Left renal cortex interstitium (tissue), 4 donors: Measurements from ENCODE around the gene ZNF358. TPM values are rescaled to one million over a fixed set of nuclear protein-coding genes. Genes with fewer than 3 reads are reported as not detected.

Experiments
- DNase-seq, 4 donors: peaks; one replicate each; pipeline ENCODE4 v3.0.0-alpha.2; 2013; ENCODE audit warnings: low read depth in 4 of 4, low spot score in 2 of 4, missing footprints in 1 of 4
- polyA plus RNA-seq, 4 donors: library from polyadenylated mRNA; unstranded; fragments of 120-200 nt; gene quantifications; one replicate each; pipeline ENCODE4 v1.2.1, GENCODE V29; 2013; ENCODE audit not compliant: insufficient read length in 4 of 4

The ZNF358 gene
- polyA plus RNA-seq, 4 donors, result 33.2 to 76.0 (median 60.3) TPM

GRCh38 chr19:7554565-7554964 is 38.7 kb downstream of the ZNF358 start:
- DNase-seq, result no peak

DNA sequence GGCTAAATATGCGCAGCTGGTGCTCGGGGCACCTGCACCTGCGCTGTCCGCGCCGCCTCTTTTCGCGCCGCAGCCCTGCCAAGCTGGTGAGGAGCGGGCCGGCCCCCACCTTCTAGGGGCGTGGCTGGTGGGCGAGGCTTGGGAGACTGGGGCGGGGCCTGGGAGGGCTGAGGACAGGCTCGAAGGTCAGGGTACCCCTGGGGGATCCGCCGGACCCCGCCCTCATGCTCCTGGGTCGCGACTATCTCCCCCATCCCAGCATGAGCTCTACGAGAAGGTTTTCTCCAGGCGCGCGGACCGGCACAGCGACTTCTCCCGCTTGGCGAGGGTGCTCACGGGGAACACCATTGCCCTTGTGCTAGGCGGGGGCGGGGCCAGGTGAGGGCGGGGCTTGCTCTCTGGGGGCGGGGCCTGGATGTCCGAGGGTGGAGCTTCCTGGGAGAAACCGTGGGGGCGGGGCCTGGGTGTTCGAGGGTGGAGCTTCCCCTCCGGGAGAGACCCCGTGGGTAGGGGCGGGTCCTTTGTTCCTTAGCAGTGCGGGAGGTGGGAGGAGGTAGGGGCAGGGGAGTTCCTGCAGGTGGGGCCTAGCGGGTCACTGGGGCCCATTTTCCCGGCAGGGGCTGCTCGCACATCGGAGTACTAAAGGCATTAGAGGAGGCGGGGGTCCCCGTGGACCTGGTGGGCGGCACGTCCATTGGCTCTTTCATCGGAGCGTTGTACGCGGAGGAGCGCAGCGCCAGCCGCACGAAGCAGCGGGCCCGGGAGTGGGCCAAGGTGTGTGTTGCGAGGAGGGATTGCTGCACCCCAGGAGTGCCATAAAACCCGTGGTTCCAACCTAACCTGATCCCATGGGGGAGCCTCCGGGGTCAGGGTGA is 39.3 kb downstream of the ZNF358 start:
- no peak for DNase-seq

GRCh38 chr19:7556696-7557315 is 40.9 kb downstream of the ZNF358 start:
- DNase-seq, result no peak

- DNase-seq, result no peak
These were observed 42.8 kb downstream of the ZNF358 start for GRCh38 chr19:7558667-7559066.

- DNase-seq, result no peak
These were observed 43.2 kb downstream of the ZNF358 start for GRCh38 chr19:7559102-7559501.

- no peak for DNase-seq
These were observed 44.4 kb downstream of the ZNF358 start for GRCh38 chr19:7560255-7560654.

DNA sequence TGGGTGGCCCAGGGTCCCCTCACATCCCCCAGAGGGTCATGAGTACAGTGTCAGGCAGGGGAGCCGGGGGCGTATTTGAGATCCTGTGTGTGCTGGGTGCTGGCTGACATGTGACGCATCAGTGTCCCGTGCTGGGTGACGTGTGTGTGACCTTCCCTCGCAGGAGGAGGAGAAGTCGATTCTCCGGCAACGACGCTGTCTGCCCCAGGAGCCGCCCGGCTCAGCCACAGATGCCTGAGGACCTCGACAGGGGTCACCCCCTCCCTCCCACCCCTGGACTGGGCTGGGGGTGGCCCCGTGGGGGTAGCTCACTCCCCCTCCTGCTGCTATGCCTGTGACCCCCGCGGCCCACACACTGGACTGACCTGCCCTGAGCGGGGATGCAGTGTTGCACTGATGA is 45.4 kb downstream of the ZNF358 start:
- no peak for DNase-seq

DNA sequence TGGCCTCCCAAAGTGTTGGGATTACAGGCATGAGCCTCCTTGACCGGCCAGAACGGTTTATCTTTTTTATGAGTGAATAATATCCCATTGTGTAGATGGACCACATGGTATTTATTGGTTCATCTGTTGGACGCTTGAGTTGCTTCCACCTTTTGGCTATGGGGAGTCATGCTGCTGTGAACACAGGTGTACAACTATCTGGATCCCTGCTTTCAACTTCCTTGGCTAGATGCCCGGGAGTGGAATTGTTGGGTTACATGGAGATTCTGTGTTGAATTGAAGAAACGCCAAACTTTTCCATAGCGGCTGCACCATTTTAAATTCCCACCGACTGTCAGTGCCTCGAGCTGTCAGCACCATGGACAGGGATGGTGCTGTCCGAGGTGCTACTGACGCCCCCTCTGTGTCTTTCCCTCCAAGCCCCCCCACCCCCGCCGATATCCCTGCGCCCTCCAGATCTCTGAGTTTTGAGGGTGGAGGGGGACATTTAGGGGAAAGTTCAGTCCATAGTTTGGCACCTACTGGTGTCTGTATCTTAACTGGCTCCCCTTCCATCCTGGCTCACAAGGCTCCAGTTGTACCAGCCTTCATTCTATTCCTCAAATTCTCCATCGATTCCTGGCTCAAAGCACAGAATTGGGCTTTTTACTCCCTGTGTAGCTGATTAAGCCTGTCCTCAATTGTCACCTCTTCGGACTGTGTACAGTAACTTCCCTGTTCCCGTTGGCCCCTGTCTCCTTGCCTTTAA is 46.9 kb downstream of the ZNF358 start:
- DNase-seq, result no peak

GRCh38 chr19:7564866-7565265 is 49.0 kb downstream of the ZNF358 start:
- DNase-seq, result no peak

DNA sequence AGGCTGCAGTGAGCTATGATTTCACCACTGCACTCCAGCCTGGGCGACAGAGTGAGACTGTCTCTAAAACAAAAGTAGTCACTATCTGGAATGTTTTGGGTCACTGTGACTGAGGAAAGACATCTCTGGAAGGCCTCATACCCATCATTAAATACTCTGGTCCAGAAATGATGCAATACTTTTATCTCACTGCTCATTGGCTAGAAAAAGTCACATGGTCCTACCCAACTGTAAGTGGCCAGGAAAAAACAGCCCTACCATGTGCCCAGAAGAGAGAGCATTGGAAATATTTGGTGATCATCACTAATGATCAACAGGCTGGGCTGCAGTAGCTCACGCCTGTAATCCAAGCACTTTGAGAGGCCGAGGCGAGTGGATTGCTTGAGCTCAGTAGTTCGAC is 49.4 kb downstream of the ZNF358 start:
- DNase-seq, result no peak

Other genes starting within 250 kb of the ZNF358 start
- 10 to 100 TPM; 23.3 to 35.3 (median 28.7) TPM for gene INSR, start 221.7 kb upstream of the ZNF358 start, polyA plus RNA-seq
- 10 to 100 TPM; 27.5 to 38.4 (median 35.2) TPM for gene ARHGEF18, start 167.2 kb upstream of the ZNF358 start, polyA plus RNA-seq
- gene PEX11G, start 27.1 kb upstream of the ZNF358 start, polyA plus RNA-seq, result 1 to 10 TPM; 5.8 to 9.2 (median 7.9) TPM
- gene MCOLN1, start 6.5 kb downstream of the ZNF358 start, polyA plus RNA-seq, result 10 to 100 TPM; 12.3 to 24.0 (median 18.8) TPM
- gene PNPLA6, start 19.6 kb downstream of the ZNF358 start, polyA plus RNA-seq, result 10 to 100 TPM; 30.6 to 59.3 (median 44.3) TPM
- gene CAMSAP3, start 79.8 kb downstream of the ZNF358 start, polyA plus RNA-seq, result 10 to 100 TPM; 12.3 to 30.3 (median 22.0) TPM
- gene XAB2, start 113.4 kb downstream of the ZNF358 start, polyA plus RNA-seq, result 10 to 100 TPM; 31.4 to 47.9 (median 42.1) TPM
- 100 to 1,000 TPM in 3 of 4 donors, 10 to 100 TPM in 1; 99.2 to 131 (median 118) TPM for gene PET100, start 113.7 kb downstream of the ZNF358 start, polyA plus RNA-seq
- gene PCP2, start 117.6 kb downstream of the ZNF358 start, polyA plus RNA-seq, result 1 to 10 TPM in 3 of 4 donors, under 1 TPM in 1; 0.54 to 2.8 (median 1.5) TPM
- 10 to 100 TPM; 58.7 to 87.6 (median 73.3) TPM for gene STXBP2, start 121.0 kb downstream of the ZNF358 start, polyA plus RNA-seq
- gene RETN, start 152.9 kb downstream of the ZNF358 start, polyA plus RNA-seq, result 1 to 10 TPM in 2 of 4 donors, under 1 TPM in 2; 0.71 to 2.7 (median 1.7) TPM
- under 1 TPM in 2 of 4 donors, not detected in 2; 0.21 to 0.36 TPM for gene MCEMP1, start 161.0 kb downstream of the ZNF358 start, polyA plus RNA-seq
- 10 to 100 TPM; 42.7 to 97.1 (median 59.0) TPM for gene TRAPPC5, start 164.7 kb downstream of the ZNF358 start, polyA plus RNA-seq
- gene FCER2, start 186.0 kb downstream of the ZNF358 start, polyA plus RNA-seq, result under 1 TPM; 0.27 to 0.45 (median 0.31) TPM
- gene CLEC4G, start 216.0 kb downstream of the ZNF358 start, polyA plus RNA-seq, result under 1 TPM in 1 of 4 donors, not detected in 3; 0.21 TPM
- 1 to 10 TPM in 3 of 4 donors, under 1 TPM in 1; 0.52 to 1.5 (median 1.4) TPM for gene CD209, start 231.4 kb downstream of the ZNF358 start, polyA plus RNA-seq
- gene CLEC4M, start 247.1 kb downstream of the ZNF358 start, polyA plus RNA-seq, result 1 to 10 TPM; 1.5 to 4.7 (median 3.3) TPM